GM19397 (cell line): ENCODE measurements around the gene SLC25A42.
"Not testable (repeated sequence)": the region's sequence is repeated elsewhere in the genome, so short reads cannot be mapped to it uniquely, and the experiment has no call there.

ENCODE experiments used
- ATAC-seq: cut with Tn5 transposase; IDR thresholded peaks from one replicate; pipeline ENCODE4 v1.9.1; 2021; ENCODE audit warnings: mild to moderate bottlenecking, moderate library complexity; ENCODE audit not compliant: unreplicated experiment

The SLC25A42 gene, protein sequence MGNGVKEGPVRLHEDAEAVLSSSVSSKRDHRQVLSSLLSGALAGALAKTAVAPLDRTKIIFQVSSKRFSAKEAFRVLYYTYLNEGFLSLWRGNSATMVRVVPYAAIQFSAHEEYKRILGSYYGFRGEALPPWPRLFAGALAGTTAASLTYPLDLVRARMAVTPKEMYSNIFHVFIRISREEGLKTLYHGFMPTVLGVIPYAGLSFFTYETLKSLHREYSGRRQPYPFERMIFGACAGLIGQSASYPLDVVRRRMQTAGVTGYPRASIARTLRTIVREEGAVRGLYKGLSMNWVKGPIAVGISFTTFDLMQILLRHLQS

DNA sequence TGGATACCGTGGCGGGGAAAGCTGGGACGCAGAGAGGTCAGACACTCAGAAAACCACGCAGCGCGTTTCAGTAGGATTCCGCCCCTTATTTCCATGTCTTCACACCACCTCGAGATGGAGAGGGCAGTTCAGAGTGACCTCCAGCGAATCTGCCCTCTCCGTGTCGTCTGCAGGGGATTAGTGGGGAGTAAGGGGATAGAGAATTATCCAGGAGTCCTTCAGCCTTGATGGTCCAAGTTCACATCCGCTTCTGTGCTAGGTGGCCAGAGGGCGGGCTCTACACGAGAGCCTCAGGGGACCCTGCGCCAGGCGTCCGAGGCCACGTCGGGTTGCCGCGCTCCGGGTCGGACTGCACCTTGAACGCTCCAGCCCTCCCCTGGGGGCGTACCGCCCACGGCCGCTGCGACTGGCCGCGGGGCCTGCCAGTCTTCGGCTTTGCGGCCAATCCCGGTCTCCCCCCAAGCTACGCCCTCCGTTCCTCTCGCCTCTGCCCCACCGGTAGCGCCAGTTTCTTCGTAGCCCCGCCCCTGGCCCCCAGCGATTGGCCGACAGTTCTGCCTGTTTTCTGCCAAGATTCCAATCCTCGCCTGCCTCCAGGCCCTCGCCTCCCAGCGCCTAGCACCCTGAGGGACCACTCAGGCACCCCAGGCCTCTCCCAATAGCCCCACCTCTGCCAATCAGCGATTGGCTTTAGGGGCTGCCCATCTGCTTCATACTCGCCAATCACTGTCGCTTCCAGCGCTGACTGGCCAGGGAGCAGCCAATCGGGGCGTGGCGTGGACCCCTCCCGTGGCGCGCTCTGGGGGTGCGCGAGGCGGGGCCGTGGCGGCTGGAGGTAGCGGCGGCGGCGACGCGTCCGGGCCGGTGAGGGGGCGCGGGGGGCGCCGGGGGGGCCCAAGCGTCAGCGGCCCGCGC, at the start of gene SLC25A42:
SLC25A42 (plus strand) TSS at position 812 of the 915 bp plus-strand sequence. CDS start 32,131 bp downstream, outside the sequence.
- ATAC-seq, result peak; percentile 88

DNA sequence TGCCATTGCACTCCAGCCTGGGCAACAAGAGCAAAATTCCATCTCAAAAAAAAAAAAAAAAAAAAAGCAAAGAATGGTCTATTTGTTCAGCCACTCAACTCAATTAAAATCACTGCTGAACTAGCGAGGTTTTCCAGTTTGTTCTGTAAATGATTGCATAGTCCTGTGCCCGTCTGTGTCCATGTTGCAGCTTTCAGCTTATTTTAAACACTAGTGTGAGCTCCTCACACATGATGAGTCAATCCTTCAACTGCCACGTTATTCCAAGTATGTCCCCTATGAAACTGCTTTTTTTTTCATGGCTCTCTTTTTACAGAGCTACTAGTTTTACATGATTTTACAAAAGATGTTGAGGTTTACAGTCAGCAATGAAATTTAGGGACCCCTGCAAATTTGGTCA, 42.7 kb upstream of the SLC25A42 start:
- no peak for ATAC-seq

GRCh38 chr19:19022380-19022961, 41.3 kb upstream of the SLC25A42 start:
- ATAC-seq, result no peak

- ATAC-seq, result not testable (repeated sequence)
Observed at GRCh38 chr19:19023376-19023775, 40.4 kb upstream of the SLC25A42 start.

DNA sequence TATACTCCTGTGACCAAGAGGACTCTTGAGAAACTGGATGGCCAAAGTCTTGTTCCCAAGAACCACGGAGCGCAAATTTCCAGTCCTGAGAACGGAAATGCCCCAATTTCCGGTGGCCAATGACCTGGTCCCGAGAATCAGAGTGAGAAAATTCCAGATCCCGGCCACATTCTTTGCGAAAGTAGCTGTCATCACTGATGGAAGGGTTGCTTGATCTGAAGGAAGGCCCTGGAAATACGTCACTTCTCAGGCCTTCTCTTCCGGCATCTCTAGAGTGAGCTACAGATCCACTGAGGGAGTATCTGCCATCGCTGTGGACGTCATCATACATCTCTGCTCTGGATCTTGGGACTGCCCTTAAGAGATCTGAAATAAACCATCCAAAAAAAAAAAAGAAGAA, 37.9 kb upstream of the SLC25A42 start:
- no peak for ATAC-seq

DNA sequence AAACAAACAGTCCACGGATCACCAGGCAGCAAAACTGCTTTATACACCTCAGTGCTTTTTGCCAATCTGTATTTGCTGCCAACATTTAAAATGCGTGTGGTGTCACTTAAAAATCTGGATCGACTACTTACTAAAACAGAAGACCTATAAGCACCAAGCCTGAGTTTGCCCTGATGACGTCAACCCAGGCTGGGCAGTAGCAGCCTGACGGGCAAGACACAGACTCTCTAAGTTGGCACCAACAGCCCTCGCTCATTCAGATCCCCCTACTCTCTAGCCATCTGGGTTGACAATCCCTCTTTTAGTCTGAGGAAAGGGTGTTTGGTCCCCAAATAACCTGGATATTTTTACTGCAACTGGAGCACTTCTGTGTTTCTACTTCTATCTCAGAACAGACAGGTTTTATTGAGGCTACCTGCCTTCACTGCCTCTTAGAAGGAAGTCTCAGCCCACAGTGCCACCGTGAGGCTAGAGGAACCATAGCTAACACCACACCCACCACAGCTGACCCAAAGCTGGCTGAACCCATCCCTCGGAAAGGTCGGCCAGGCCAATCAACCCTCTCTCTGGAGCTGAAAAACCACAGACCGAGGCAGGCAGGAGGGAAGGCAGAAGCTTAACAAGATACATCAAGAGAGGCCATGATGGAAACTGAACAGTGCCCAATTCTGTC, 37.4 kb upstream of the SLC25A42 start:
- no peak for ATAC-seq

DNA sequence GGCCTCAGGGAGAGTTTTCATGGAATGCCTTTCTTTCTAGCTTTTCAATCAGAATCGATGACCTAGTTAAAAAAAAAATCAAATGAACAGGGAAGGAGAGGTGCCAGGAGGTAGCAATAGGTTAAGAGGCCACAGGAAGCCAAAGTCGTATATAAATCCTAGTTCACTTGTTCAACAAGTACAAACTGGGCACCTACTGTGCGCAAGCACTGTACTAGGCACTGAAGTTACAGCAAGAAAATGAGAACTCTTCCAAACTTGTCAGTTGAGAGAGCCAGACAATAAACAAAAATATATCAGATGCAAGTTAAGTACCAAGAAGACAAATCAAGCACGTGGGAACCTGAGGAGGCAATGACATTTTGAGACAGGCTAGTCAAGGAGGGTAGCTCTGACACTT, 36.6 kb upstream of the SLC25A42 start:
- no peak for ATAC-seq

- no peak for ATAC-seq
Observed at GRCh38 chr19:19028526-19028925, 35.3 kb upstream of the SLC25A42 start.

- no peak for ATAC-seq
Observed at GRCh38 chr19:19031891-19032290, 31.9 kb upstream of the SLC25A42 start.

GRCh38 chr19:19032420-19033175, 31.2 kb upstream of the SLC25A42 start:
- ATAC-seq, result peak; percentile 4

DNA sequence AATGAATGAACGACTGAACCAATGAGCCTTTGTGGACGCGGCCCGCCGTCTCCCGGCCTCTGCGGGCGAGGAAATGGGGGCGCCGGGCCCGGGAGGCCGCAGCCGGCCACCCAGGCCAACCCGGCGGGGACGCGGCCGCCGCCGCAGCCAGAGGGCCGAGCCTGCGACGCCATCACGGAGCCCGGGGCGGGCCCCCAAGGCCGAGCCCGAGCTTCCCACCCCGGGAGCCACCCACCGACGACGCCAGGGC, 30.7 kb upstream of the SLC25A42 start:
- no peak for ATAC-seq

DNA sequence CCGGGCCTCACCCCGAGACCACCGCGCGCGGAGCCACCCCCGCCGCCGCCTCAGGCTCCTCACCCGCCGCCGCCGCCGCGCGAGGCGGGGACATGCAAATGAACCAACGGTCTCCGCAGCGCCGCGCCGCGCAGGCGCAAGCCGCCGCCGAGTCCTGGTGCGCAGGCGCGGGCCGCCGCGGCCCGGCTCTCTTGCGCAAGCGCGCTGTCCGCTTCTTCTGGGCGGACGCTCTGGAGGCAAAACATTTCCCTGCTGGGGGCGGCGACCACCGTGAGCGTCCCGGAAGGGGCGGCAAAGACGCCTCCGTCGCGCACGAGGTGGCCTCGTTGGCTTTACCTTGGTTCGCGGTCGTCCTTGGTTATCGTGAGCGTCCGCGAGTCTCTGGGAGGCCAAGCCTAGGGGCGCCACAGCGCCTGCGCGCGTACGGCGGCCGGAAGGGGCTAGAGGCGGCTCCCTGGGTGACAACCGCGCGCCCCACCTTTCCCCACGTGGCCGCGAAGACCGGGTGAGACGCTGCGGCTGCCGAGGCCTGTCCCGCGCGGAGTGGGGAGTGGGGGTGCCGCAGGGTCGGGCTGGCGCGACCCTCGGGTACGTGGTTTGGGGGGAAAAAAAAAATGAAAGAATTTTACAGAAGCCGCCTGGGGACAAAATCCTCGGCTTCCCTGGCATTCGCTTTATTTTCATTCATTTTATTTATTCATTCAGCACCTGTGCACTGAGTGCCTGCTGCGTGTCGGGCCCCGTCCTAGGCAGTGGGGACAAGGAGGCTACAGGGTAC, 30.2 kb upstream of the SLC25A42 start, which contains the start of the genes ARMC6 and SUGP2:
ARMC6 (plus strand) TSS at position 178 of the 778 bp plus-strand sequence. CDS start 607 bp downstream, outside the sequence.
SUGP2 (minus strand) TSS at position 92 of the 778 bp plus-strand sequence. CDS start 2,446 bp downstream, outside the sequence.
- ATAC-seq, result peak; percentile 73

GRCh38 chr19:19034204-19034624, 29.6 kb upstream of the SLC25A42 start:
- no peak for ATAC-seq

GRCh38 chr19:19039901-19040300, 23.9 kb upstream of the SLC25A42 start:
- ATAC-seq, result no peak

- no peak for ATAC-seq
Observed at GRCh38 chr19:19040417-19040816, 23.4 kb upstream of the SLC25A42 start.

GRCh38 chr19:19042732-19043280, 21.0 kb upstream of the SLC25A42 start:
- no peak for ATAC-seq

DNA sequence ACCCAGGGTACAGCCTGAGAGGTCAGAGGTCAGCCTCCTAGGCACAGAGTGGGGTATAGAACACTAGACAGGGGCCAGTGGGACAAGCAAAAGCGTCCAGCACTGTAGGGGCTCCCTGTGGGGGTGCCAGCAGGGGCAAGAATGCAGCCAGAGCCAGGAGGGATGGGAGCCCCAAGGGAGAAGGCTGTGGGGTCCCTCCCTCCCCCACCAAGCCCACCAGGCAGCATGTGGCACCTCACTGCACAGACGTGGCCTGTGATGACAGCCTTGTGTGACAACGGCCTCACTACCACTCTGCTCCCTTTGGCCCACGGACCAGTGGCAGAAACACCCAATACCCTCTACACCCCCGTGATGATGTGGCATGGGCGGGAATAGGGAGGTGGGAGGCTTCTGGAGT, 20.3 kb upstream of the SLC25A42 start:
- no peak for ATAC-seq

- ATAC-seq, result no peak
Observed at GRCh38 chr19:19043881-19044280, 19.9 kb upstream of the SLC25A42 start.

DNA sequence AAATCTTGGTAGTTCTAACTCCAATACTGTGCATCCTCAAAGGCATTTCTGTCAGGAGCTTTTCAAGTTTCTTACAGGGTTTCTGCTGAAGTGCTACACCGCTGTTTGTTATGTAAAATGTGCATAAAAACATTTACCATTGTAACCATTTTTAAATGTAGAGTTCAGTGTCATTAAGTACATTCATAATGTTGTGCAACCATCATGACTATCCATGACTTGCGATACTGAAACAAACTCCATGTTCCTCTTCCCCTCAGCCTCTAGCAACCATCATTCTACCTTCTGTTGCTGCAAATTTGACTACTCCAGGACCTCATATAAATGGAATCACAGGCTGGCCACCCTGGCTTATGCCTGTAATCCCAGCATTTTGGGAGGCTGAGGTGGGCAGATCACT, 14.4 kb upstream of the SLC25A42 start:
- ATAC-seq, result no peak
